EH (cell line): ENCODE data around the gene CIAO2A.
"Not testable (repeated sequence)": the region's sequence is repeated elsewhere in the genome, so short reads cannot be mapped to it uniquely, and the experiment has no call there.

ENCODE experiments used
- DNase-seq: peaks from one replicate; pipeline ENCODE4 v3.0.0-alpha.2; 2015; ENCODE audit warnings: low read depth

The CIAO2A gene, protein sequence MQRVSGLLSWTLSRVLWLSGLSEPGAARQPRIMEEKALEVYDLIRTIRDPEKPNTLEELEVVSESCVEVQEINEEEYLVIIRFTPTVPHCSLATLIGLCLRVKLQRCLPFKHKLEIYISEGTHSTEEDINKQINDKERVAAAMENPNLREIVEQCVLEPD

DNA sequence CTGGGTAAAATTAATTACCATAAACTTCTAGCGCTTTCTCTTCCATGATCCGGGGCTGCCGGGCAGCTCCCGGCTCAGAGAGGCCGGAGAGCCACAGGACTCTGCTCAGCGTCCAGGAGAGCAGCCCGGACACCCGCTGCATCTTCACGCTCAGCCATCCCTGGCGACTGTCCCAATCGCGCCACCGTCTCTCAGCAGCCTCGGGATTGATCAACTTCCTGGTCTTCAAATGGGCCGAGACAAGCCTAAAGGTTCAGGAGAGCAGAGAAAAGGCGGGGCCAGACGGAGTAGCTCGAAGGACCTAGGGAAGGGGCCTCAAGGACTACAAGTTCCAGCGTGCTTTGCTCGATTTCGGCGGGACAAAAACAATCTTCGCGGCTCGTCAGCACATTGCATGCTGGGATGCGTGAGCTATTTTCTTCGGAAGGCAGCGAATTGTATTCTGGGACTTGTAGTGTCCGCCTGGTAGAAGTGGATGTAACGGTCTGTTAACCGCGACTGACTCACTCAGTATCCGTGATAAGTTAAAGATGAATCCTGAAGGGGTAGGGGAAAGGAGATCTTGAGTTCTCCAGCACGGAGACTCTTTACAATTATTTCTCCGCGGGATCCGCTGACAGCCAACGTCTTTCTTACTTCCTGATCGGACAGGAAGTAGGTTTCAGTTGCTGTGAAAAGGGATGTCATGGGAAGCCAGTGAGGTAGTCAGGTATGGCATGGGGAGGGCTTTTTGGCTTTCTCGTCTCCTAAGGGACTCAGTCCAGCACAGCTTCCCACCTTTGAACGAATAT lies at the start of gene CIAO2A:
Gene CIAO2A, minus strand, starts transcription at position 212 of the 791 bp plus-strand sequence. Its CDS starts 70 bp downstream, at position 142.
- peak; percentile 99 for DNase-seq

DNA sequence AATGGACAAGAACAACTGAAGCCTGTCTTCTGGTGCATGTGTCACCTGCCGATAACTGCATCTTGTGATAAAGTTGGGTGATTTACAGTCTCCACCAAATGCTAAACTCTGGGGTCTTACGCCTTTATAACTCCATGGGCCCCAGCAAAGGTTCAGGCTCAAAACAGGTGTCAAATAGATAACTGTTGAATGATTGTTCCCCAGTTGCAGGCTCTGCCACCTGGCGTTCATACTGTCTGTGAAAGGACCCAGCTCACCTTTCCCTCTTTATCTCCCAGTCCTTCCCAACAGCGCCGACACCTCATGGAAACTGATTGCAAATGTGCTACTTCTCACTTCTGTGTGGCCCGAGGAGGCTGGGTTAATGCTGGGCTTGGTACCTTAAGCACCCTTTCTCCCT lies 49.6 kb upstream of the CIAO2A start:
- DNase-seq: no peak

DNA sequence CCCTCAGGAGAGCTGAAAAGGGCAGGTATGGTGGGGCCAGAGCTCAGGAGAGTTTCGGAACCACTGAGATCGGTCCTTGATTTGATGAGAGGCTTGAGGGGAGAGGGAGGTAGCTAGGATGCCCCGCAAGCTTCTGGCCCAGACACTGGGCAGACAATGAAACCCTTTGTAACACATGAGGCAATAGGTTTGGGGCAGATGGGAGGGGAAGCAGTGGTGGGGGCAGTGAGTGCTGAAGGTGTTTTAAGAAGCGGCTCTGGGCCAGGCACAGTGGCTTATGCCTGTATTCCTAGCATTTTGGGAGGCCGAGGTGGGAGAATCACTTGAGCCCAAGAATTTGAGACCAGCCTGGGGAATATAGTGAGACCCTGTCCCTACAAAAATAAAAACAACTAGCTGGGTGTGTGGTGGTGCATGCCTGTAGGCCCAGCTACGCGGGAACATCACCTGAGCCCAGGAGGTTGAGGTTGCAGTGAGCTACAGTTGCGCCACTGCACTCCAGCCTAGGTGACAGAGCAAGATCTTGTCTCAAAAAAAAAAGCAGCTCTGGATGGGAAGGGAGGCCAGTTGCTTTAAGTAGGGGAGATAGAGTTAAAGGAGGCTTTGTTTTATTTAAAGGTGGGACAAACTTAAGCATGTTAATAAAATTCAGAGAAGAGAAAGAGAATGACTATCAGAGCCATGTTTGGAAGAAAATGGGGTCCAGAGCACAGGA lies 48.3 kb upstream of the CIAO2A start:
- no peak for DNase-seq

DNA sequence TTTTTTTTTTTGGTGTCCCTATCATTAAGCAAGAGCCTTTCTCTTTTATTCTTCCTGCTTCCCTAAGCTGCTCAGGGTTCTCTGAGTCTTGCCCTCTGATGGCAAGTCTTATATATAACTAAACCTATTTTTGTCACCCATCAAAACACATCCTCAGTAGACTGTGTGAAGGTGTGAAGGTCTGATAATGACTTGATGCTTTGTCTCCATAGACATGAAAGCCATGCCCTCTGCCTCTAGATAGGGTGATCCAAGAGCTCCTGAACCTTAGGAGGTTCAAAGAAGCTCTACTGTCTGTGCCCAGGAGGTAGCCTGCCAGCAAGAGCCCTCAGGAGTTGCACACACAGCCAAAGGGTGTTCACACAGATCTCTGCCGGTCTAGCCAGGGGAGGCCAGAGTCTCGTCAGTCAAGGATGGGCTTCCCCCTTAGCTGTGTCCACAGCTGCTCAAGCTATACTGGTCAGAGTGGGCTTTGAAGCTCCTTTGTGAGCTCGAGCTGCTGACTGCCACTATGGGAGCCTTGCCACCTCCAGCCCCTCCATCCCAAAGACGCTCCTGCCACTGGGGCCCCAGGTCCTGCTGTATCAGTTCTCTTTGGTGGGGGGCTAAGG lies 44.8 kb upstream of the CIAO2A start:
- DNase-seq: no peak

DNA sequence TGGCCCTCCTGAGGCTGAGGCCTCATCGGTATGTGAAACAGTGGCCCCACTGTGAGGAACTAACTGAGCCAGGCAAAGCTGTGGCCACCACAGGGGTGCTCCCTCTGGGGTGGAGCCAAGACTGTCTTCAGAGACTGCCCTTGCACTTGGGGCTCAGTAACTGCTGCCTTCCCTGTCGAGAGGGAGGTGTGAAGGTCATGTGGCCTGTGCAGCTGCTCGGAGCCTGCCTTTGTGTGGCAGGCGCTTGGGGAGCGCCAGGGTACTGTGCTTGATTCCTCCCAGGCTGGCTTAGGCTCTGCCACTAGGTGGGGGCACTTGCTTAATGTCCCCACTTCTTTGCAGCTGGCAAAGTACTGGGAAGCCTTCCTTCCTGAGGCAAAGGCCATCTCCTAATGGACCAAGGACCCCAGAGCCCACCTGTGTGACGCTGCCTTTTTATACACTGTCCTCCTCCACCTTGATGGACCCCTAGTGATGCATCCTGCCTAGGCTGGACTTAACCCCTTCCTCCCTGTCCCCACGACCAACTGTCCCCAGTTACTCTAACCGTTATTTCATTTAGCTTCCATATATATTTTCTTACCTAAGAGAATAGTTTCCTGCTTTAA lies 43.7 kb upstream of the CIAO2A start:
- no peak for DNase-seq

DNA sequence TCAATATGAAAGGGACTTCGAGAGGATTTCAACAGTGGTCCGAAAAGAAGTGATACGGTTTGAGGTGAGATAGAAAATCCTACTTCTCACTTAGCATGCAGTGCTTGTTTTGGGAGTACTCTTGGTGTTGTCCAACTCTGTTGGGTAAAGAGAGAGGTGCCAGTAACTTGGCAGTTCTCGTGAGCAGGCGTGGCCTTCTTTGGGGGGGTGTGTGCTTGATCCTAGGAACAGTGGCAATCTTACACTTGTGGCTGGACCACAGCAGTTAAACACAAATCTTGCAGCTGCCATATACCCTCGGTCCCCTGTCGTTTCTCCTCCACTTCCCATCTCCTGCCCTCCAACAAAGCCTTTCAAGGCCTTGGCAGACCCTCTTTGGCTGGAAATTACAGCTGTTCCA lies 42.7 kb upstream of the CIAO2A start:
- DNase-seq: no peak

DNA sequence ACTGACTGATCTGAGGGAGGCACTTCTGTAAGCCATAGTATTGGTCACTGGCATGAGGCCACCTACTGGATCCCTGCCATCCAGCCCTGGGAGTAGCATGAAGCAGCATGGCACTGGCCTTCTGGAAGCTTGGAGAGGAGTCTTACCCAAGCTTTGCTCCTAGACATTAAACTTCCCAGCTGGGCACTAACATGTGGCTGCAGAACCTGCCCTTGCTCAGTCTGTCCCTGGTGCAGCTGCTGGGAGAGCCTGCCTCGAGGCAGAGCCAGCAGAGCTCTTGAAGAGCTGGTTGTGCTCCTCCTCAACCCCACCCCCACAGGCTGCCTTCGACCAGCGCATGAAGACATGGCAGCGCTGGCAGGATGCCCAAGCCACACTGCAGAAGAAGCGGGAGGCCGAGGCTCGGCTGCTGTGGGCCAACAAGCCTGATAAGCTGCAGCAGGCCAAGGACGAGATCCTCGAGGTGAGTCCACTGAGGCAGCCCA lies 40.7 kb upstream of the CIAO2A start:
- DNase-seq: peak; percentile 44

DNA sequence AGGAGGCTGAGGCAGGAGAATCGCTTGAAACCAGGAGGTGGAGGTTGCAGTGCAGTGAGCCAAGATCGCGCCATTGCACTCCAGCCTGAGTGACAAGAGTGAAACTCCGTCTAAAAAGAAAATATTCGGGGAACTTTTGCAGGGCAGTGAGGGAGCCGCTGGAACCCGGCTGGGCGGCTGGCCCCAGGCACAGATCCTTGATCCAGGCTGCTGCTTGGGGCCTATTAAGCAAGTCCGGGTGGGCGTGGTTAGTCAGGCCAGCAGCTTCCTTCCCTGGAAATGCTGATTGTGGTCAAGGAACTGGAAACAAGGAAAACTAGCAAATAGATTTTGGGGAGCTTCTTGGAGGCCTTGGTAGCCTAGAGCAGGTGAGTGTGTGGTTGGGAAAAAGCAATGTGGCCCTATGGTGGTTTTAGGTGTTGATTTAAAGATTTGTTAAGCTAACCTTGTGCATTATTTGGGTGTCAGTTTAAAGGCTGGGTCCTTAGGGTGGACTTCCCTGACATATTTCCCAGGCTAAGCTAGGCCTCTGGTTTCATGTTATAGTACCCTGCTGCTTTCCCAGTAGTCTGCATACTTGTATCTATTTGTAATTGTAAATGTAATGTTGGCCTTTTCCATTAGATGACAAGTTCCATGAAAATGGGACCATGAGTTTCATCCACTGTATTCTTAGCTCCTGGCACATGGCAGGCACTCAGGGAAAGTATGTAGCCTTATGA lies 40.1 kb upstream of the CIAO2A start:
- no peak for DNase-seq

DNA sequence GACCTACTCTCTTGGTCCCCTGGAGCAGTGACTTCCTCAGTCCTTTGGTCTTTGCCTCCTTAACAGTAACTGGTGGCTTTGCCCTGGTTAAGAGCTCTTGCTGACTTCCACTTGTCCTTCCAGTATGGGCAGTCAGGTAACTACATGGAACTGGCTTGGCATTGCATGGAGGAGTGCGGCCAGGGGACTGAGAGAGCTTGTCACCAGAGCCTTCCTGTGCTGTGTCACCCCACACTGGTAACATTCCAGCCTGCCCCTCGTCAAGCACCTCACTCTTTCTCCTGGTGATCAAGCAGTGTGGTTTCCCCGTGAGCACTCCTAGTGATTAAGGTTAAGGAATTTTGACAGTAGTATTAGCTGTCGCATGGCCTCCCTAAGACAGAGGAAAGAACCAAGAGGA lies 38.6 kb upstream of the CIAO2A start:
- no peak for DNase-seq

DNA sequence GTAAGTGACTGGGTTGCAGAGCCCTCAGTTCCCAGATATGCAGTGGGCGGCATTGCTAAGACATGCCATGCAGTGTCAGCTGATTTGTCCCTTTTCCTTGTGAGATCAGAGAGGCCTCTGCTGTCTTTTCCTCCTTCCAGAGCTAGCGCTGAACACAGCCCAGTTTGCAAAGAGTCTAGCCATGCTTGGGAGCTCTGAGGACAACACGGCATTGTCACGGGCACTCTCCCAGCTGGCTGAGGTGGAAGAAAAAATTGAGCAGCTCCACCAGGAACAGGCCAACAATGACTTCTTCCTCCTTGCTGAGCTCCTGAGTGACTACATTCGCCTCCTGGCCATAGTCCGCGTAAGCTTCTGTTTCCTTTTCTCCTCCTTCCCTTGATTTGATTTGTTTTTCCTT lies 37.9 kb upstream of the CIAO2A start:
- no peak for DNase-seq

DNA sequence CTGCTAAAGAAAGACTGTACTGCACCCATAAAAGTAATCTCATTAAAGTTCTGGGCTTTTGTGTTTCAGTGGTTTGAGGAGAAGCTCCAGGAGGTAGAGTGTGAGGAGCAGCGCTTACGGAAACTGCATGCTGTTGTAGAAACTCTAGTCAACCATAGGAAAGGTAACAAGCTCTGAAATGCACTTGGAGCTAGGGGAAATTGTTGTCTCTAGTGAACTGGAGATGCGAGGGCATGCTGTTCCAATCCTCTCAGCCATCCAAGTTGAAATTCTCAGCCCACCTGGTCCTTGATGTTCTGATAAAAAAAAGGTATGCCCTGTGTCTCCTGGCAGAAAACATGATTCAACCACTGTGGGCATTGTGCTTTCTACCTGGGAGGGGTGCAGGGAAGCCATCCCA lies 36.5 kb upstream of the CIAO2A start:
- no peak for DNase-seq

DNA sequence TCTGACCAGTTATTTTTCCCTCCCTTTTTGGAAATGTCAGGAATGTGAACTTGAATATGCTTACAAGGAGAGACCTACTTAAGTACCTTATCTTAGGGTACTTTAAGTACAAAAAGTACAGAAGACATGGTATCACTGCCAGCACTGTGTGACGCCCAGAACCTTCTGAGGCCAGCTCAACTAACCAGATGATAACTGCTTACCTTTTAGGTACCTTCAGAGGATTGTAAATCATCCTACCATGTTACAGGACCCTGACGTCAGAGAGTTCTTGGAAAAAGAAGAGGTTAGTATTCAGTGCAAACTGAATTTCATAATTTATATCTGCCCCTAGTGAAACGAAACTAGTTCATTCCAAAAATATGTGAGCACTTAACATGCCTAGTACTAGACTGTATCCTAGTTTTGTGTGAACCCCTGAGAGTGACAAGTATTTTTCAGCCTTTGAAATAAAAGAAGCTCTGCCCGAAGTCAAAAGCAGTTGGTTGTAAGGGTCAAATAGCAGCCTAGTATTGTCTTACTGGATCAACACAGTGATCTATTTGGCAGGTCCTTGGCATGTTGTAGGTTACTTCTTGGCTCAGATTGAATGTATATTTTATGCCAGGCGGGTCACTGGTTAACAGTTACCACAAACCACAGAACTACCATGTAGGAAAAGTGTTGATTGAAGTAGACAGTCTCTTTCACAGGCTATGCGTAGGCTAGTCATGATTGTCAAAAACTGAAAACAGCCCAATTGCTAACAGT lies 34.1 kb upstream of the CIAO2A start:
- DNase-seq: no peak

DNA sequence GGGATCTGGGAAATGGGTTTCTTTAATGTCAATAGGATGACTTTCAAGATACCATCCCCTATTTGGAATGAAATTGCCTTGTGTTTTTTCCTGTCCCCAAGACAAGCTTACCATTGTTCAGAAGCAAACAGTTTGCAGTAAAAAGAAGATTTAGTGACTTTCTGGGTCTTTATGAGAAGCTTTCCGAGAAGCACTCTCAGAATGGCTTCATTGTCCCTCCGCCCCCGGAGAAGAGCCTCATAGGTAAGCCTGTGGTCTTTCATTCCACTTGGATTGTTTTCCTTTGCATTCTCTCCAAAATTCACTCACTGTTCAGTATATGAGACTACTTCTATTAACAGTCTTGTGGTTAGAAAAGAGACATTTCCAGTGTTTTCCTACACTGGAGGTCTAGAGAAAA lies 32.3 kb upstream of the CIAO2A start:
- no peak for DNase-seq

DNA sequence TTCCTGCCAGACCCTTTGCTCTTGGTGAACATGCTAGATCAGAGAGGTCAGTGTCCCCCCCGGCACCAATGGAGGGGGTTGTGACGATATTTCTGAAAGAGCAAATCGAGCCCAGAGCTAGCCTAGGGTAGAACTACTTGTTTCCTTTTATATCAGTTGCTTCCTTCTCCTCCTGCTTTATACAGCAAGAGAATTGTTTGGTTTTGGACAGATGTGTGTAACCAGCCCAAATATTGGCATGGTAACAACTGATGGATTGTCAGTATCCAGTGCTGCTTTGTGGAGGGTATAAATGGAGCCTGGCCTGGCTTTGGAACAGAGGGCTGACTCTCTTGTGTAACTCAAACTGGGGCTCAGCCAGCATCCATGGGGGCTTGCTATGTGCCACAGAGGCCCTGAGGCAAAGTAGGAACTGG lies 29.3 kb upstream of the CIAO2A start:
- DNase-seq: no peak

DNA sequence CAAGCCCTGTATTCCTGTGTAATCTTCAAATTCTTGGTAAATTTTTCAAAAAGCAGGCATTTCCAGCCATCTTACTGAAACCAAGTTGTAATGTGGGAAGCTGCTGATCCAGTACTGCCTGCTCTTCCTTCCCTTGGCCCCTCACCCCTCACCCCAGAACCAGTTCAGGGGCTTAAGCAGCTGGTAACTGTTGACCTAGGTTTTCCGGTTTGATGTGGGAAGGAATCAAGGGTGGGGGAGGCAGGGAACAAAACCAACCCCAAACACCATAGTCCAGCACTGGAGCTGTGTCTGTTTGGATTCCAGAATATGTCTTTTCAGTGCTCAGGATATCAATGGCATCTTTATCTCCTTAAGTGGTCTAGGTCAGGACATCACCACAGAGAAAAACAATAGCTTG lies 28.8 kb upstream of the CIAO2A start:
- DNase-seq: no peak

DNA sequence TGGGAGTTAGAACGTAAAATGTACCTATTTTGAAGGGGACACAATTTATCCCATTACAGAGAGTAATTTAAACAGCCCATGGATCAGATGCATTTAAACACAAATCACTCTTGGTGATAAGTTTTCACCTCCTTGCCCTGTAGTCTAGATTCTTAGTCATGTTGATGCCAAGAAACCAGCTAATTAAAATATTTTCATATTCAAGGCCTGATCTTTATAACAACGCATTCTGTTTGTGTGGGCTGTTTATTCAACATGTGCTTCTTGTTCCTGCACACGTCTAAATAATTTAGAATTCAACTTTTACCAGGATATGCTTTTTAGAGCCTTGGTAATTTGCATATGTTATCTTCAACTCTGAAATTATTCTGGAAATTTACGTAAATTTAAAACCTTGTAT lies 28.0 kb upstream of the CIAO2A start:
- DNase-seq: no peak

DNA sequence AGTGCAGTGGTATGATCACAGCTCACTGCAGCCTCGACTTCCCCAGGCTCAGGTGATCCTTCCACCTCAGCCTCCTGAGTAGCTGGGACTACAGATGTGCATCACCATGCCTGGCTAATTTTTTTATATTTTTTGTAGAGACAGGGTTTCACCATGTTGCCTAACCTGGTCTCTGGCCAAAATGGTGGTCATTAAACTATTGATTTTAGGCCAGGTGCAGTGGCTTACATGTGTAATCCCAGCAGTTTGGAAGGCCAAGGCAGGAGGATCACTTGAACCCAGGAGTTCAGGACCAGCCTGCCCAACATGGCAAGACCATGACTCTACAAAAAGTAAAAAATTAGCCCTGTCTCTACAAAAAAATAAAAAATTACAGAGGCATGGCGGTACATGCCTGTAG lies 26.7 kb upstream of the CIAO2A start:
- not testable (repeated sequence) for DNase-seq

DNA sequence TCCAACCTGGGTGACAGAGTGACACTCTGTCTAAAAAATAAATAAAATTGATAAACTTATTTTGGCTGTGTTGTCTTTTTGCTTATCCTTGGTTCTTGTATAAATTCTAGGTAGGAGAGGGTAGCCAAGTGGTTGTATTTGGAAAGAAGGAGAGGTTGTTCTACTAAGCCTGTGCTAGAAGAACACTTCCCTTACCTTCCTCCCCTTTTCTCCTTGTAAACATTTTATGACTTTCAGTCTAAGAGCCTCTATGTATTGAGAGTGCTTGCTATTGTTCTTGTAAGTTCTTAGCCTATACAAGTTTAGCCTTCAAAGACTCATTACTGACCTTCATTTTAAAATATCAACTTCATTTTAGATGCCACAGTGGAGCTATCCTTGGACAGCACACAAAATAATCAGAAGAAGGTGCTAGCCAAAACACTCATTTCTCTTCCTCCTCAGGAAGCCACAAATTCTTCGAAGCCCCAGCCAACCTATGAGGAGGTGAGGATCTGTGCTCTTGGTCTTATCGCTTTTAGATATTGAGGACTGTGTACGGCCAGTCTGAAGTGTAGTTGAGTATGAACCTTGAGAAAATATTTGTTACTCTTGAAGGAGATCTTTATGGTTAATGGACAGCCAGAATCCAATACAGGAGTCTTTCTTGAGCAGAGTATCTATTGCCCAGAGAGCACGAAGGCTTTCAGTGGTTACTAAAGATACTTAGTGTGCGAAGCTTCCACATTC lies 24.3 kb upstream of the CIAO2A start:
- DNase-seq: no peak

DNA sequence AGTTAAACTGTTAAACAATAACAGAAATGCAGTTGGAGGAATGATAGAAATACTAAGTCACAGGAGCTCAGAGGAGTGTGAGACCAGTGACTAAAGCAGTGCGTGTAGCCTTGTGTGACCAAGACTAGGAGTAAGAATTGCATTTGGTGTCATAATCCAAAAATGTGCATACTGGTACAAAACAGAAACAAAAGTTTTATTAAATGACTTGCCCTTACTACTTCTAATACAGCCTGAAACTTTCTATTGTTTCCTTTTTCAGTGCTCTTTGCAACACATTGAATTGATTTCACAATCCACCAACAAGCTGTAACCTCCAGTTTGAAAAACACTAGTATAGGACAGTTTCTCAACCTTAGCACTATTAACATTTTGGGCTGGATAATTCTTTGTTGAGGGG lies 19.3 kb upstream of the CIAO2A start:
- DNase-seq: peak; percentile 34
